ENCODE measurements around the gene ICAM3. TPM values are rescaled to one million over a fixed set of nuclear protein-coding genes. Genes with fewer than 3 reads are reported as not detected.

Gene ICAM3
- total and polyA plus RNA-seq, 10 of the 15 experiments (the other 5 are each of a cell fraction or from before 2014, with no cell fraction given): 5.5 to 152 (median 90.7) TPM

DNA sequence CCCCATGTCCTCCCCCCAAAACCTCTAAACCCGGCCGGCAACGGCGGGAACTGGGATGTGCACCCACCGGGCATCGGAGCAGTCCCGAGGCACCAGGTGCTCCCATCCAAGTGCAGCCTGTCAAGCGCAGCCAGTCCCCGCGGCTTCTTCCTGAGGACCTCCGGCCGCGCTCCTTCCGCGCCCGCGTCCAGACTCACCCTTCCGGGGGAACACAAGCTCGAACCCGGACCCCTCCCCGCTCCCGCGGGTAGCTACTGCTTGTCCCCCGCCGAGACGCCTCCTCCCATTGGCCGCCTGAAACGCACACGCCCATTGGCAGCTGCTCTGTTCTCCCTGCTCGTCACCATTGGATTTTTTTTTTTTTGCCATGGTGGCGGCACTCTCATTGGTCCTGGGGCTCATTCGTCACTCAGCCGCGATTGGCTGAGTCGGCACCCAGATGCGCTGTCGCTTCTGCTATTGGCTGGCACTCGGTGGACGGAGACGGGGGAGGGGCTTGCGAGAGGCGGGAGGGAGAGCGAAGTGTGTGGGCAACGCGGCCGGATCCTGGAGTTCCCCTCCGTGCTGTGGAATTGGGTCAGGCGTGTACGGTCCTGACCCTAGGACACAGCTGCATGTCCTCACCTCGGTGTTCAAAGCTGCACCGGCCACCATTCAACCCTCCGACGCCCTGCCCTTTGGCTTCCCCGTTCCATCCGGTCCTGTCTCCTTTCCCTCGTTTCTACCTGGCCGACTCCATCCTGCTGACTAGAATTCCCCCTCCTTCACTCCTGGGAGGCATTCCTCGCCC is 41.1 kb upstream of the ICAM3 start, which contains the start of gene TYK2 (continued):
- TF ChIP-seq POLR2AphosphoS2 (IDR thresholded peaks at IDR 0.05; ENCODE audit: low read depth, low read length) (peak; percentile 87), ZNF24 (IDR thresholded peaks at IDR 0.05) (no peak), KLF5 (IDR thresholded peaks at IDR 0.05; ENCODE audit: partially characterized antibody) (peak; percentile 14), PAX5 (IDR thresholded peaks at IDR 0.05; ENCODE audit: borderline replicate concordance, low read depth, low read length) (peak; percentile 51; the same call in 1 of the 2 replicates), SMAD1 (IDR thresholded peaks at IDR 0.05; ENCODE audit: low read depth, partially characterized antibody) (peak; percentile 51), TARDBP (IDR thresholded peaks at IDR 0.05; ENCODE audit: borderline replicate concordance) (peak; percentile 62; the same call in 1 of the 2 replicates), CREM (IDR thresholded peaks at IDR 0.05; ENCODE audit: low read depth) (peak; percentile 97), HDGF (IDR thresholded peaks at IDR 0.05) (peak; percentile 98)
- TF ChIP-seq, protein P1, sequence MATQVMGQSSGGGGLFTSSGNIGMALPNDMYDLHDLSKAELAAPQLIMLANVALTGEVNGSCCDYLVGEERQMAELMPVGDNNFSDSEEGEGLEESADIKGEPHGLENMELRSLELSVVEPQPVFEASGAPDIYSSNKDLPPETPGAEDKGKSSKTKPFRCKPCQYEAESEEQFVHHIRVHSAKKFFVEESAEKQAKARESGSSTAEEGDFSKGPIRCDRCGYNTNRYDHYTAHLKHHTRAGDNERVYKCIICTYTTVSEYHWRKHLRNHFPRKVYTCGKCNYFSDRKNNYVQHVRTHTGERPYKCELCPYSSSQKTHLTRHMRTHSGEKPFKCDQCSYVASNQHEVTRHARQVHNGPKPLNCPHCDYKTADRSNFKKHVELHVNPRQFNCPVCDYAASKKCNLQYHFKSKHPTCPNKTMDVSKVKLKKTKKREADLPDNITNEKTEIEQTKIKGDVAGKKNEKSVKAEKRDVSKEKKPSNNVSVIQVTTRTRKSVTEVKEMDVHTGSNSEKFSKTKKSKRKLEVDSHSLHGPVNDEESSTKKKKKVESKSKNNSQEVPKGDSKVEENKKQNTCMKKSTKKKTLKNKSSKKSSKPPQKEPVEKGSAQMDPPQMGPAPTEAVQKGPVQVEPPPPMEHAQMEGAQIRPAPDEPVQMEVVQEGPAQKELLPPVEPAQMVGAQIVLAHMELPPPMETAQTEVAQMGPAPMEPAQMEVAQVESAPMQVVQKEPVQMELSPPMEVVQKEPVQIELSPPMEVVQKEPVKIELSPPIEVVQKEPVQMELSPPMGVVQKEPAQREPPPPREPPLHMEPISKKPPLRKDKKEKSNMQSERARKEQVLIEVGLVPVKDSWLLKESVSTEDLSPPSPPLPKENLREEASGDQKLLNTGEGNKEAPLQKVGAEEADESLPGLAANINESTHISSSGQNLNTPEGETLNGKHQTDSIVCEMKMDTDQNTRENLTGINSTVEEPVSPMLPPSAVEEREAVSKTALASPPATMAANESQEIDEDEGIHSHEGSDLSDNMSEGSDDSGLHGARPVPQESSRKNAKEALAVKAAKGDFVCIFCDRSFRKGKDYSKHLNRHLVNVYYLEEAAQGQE (IDR thresholded peaks at IDR 0.05; ENCODE audit: low read depth, low read length): no peak
- TF ChIP-seq, protein P2, sequence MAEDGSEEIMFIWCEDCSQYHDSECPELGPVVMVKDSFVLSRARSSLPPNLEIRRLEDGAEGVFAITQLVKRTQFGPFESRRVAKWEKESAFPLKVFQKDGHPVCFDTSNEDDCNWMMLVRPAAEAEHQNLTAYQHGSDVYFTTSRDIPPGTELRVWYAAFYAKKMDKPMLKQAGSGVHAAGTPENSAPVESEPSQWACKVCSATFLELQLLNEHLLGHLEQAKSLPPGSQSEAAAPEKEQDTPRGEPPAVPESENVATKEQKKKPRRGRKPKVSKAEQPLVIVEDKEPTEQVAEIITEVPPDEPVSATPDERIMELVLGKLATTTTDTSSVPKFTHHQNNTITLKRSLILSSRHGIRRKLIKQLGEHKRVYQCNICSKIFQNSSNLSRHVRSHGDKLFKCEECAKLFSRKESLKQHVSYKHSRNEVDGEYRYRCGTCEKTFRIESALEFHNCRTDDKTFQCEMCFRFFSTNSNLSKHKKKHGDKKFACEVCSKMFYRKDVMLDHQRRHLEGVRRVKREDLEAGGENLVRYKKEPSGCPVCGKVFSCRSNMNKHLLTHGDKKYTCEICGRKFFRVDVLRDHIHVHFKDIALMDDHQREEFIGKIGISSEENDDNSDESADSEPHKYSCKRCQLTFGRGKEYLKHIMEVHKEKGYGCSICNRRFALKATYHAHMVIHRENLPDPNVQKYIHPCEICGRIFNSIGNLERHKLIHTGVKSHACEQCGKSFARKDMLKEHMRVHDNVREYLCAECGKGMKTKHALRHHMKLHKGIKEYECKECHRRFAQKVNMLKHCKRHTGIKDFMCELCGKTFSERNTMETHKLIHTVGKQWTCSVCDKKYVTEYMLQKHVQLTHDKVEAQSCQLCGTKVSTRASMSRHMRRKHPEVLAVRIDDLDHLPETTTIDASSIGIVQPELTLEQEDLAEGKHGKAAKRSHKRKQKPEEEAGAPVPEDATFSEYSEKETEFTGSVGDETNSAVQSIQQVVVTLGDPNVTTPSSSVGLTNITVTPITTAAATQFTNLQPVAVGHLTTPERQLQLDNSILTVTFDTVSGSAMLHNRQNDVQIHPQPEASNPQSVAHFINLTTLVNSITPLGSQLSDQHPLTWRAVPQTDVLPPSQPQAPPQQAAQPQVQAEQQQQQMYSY (CRISPR knock-in tag; IDR thresholded peaks at IDR 0.05): no peak
- TF ChIP-seq, protein P3, sequence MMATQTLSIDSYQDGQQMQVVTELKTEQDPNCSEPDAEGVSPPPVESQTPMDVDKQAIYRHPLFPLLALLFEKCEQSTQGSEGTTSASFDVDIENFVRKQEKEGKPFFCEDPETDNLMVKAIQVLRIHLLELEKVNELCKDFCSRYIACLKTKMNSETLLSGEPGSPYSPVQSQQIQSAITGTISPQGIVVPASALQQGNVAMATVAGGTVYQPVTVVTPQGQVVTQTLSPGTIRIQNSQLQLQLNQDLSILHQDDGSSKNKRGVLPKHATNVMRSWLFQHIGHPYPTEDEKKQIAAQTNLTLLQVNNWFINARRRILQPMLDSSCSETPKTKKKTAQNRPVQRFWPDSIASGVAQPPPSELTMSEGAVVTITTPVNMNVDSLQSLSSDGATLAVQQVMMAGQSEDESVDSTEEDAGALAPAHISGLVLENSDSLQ (IDR thresholded peaks at IDR 0.05): peak; percentile 89
- TF ChIP-seq, protein P4, sequence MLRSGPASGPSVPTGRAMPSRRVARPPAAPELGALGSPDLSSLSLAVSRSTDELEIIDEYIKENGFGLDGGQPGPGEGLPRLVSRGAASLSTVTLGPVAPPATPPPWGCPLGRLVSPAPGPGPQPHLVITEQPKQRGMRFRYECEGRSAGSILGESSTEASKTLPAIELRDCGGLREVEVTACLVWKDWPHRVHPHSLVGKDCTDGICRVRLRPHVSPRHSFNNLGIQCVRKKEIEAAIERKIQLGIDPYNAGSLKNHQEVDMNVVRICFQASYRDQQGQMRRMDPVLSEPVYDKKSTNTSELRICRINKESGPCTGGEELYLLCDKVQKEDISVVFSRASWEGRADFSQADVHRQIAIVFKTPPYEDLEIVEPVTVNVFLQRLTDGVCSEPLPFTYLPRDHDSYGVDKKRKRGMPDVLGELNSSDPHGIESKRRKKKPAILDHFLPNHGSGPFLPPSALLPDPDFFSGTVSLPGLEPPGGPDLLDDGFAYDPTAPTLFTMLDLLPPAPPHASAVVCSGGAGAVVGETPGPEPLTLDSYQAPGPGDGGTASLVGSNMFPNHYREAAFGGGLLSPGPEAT (IDR thresholded peaks at IDR 0.05; ENCODE audit: low read depth): peak; percentile 96
- TF ChIP-seq, protein P5, sequence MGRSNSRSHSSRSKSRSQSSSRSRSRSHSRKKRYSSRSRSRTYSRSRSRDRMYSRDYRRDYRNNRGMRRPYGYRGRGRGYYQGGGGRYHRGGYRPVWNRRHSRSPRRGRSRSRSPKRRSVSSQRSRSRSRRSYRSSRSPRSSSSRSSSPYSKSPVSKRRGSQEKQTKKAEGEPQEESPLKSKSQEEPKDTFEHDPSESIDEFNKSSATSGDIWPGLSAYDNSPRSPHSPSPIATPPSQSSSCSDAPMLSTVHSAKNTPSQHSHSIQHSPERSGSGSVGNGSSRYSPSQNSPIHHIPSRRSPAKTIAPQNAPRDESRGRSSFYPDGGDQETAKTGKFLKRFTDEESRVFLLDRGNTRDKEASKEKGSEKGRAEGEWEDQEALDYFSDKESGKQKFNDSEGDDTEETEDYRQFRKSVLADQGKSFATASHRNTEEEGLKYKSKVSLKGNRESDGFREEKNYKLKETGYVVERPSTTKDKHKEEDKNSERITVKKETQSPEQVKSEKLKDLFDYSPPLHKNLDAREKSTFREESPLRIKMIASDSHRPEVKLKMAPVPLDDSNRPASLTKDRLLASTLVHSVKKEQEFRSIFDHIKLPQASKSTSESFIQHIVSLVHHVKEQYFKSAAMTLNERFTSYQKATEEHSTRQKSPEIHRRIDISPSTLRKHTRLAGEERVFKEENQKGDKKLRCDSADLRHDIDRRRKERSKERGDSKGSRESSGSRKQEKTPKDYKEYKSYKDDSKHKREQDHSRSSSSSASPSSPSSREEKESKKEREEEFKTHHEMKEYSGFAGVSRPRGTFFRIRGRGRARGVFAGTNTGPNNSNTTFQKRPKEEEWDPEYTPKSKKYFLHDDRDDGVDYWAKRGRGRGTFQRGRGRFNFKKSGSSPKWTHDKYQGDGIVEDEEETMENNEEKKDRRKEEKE (IDR thresholded peaks at IDR 0.05): no peak
